GM12872 (cell line): ENCODE measurements around the gene TMEM63B.

Experiments
- TF ChIP-seq, protein P1 (sequence below): IDR thresholded peaks from 3 replicates; pipeline ENCODE4 v1.5.1; 2011; ENCODE audit warnings: low read depth, mild to moderate bottlenecking, low read length, moderate library complexity; ENCODE audit not compliant: insufficient read depth

Gene TMEM63B

DNA sequence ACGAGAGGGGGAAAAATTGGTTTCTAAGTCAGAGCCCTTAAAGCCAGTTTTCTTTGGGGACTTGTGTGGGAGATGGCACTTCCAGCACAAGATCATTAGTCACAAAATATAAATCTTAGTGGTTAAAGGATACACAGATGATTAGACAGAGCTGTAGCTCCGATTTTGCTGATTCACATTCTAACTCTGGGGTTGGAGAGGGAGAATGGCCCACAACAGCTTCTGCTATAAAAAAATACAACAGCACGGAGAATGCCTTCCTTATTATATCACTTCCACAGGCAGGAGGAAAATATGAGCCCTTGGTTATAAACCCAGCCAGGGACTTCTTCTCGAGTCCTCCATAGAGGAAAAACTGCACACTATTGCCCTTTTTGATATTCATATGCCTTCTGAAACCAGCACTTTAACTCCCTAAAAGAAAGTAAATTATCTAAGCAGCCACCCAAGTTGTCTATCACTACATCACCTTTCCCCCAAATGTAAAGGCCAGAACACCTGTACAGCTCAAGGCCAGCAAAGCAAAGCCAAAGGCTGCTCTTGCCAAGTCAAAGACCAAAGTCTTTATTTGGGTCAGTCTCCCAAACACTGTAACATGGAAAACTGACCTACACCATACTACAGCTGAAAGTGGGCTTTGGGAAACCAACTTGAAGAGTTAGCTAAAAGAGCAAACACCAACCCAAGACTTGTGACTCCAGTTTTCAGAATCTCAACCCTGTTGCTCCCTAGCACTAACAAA is 10.5 kb upstream of the TMEM63B start:
- TF ChIP-seq, protein P1, sequence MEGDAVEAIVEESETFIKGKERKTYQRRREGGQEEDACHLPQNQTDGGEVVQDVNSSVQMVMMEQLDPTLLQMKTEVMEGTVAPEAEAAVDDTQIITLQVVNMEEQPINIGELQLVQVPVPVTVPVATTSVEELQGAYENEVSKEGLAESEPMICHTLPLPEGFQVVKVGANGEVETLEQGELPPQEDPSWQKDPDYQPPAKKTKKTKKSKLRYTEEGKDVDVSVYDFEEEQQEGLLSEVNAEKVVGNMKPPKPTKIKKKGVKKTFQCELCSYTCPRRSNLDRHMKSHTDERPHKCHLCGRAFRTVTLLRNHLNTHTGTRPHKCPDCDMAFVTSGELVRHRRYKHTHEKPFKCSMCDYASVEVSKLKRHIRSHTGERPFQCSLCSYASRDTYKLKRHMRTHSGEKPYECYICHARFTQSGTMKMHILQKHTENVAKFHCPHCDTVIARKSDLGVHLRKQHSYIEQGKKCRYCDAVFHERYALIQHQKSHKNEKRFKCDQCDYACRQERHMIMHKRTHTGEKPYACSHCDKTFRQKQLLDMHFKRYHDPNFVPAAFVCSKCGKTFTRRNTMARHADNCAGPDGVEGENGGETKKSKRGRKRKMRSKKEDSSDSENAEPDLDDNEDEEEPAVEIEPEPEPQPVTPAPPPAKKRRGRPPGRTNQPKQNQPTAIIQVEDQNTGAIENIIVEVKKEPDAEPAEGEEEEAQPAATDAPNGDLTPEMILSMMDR = no peak

DNA sequence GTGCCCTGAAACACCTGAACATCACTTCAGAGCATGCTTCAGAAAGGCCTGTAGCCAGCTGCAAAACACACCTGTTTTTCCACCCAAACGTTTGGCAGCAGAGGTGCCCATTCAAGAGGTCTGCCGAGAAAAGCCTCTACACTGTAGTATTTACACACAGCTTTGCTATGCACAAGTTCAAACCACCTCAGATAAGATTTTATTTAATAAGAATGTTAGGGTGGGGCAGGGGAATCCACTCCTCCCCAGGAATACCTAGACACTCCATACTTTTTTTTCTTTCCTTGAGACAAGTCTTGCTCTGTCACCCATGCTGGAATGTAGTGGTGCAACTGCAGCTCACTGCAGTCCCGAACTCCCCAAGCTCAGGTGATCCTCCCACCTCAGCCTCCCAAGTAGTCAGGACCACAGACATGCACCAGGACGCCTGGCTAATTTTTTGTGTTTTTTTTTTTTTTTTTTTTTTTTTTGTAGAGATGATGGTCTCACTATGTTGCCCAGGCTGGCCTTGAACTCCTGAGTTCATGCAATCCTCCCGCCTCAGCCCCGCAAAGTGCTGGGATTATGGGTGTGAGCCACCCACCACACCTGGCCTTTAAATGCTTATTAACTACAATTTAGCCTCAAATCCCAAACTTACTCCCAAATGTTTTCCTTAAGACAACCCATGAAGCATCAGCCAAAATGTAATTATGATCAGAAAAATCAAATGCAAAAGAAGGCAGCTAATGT is 9.8 kb upstream of the TMEM63B start:
- TF ChIP-seq, protein P1 = no peak

DNA sequence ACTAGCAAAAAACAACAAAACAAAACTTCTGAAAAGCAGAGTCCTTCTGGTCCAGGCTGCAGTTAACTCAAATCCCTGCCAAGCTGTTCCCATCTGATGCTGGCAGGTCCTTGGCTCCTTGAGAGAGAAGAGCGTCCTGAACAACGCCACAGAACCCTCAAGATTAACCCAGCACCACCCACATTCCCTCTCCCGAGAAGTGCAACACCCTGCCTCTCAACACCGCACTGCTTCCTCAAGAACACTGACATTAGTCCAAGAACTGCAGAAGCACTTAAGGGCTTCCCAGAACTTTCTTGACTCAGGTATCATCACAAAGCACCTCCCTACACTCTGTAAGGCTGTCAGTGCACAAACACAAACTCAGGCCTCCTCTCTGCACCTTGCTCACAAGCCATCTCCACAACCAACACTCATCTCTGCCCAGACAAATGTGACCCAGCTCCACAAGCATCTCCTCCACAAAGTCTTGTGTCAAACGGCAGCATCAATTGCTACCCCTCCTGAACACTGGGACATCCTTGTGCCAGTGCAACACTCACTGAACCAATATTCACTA is 7.6 kb upstream of the TMEM63B start:
- TF ChIP-seq, protein P1 = no peak

DNA sequence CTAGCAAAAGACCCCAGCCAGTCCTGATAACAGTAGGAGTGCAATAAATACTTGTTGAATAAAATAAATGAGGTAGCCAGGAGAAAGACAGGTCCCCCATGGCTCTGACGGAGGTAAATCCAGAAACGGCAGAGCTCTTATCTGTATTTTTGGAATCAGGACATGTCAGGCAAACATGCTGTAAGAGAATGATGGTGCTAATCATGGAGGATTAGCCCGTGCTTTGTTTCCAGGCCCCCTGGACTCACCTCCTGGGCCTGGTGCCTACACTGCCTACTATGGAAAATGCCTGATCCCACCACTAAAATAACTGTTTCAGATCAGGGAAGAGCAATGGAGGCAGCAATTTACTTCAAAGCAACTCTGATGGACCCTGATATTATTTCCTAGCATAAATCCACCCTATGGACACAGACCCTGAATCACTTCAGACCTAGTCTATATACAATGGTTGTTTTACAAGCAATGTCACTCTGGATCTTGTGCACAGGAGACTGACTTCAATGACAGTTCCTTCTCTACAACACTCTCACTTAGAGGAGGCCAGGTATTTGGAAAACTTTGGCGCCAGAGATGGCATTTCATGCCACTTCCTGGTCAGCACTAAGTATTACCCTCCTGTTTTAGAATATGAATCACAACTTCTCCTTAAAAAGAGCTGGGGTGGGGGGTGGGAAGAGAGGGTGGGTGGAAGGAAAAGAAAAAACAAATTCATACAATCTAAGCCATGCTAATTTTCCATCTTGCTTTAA is 6.5 kb upstream of the TMEM63B start:
- TF ChIP-seq, protein P1 = no peak

DNA sequence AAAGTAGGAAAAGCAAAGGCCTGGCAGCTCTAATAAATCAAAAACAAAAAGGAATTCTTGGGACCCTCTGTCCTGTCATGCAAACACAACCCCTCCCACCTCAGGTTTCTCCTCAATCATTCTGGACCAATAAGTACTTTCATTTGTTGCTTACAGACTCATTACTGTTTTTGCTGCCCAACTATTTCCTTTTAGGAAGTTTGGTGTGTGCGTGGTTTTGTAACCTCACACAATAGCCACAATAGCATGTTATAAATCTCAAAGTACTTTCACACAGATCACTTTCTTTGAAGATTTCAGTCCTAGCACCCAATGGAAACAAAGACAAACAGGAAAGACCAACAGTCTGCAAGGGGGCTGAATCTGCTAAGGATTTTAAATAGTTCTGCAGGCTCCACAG is 4.6 kb upstream of the TMEM63B start:
- TF ChIP-seq, protein P1 = no peak

DNA sequence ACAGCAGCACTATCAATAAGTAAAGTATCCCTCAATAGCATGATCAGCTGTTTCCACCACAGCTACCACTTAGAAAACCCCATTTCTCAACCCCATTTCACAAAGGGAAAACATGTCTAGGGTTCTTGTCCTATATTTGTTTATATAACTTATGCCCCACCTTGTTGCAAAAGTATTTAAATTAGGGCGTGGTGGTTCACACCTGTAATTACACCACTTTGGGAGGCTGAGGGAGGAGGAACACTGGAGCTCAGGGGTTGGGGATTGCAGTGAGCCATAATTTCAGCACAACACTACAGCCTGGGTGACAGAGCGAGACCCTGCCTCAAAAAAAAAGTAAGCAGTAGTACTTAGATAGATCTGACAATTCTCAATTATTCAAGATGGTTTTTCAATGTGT is 3.8 kb upstream of the TMEM63B start:
- TF ChIP-seq, protein P1 = no peak

DNA sequence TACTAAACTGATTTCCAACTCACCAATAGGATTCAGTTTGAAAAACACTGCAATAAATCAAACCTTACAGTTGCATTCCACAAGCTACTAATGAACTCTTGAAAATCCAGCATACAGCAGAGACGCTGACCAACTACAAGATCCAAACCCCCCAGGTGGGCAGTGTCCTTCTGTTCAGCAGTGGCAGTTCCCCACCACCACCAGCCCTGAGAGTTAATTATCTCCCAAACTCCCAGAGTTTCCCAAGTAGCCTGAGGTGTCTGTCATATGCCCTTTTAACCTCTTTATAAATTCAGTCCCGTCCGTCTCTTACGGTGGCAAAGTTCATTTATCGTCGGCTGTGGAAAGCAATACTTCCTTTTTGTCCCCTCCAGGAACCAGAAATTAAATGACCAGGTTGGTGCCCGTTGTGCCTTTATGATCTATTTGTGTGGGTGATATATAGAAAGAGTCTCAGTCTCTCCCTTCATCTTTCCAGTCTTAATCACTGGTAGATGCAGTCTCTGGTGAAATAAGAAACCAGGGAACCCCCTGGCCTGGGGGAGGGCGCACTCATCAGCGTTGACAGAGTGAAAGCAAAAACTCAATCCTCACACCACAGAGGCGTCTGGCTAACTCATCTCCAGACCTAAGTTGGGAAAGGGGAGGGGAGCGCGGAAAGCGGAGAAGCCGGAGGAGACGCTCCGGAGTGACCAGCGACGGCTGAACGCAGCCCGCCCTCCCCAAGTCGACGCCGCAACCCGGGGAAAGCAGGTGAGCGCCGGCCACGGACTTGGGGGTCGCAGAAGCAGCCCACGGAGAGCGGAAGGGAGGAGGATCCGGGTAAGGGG is 819 bp upstream of the TMEM63B start:
- TF ChIP-seq, protein P1 = no peak
